Tibial nerve (tissue), 4 donors: ENCODE data around the gene RIMS3. TPM values are rescaled to one million over a fixed set of nuclear protein-coding genes. Genes with fewer than 3 reads are reported as not detected.

ENCODE experiments used
- DNase-seq, 2 donors: peaks; one replicate each; pipeline ENCODE4 v3.0.0-alpha.2; 2019; ENCODE audit warnings: low spot score in 2 of 2
- H3K27ac ChIP-seq, 4 donors: fragments of 200-600 bp; sonication (generic) in 3 of 4; one replicate each; pipeline ENCODE4 v1.5.1; 2017 to 2019; ENCODE audit warnings: mild to moderate bottlenecking in 1 of 4
- H3K27me3 ChIP-seq, 2 donors: fragments of 200-600 bp; sonication (generic) in 1 of 2; one replicate each; pipeline versions ENCODE4 v1.5.1 to v1.6.0; 2017 to 2019
- H3K36me3 ChIP-seq, 3 donors: fragments of 200-600 bp; sonication (generic); one replicate each; pipeline ENCODE4 v1.5.1; 2018 to 2019
- H3K4me1 ChIP-seq, 4 donors: fragments of 200-600 bp; sonication (generic) in 3 of 4; one replicate each; pipeline ENCODE4 v1.5.1; 2017 to 2019
- H3K4me3 ChIP-seq, 4 donors: fragments of 200-600 bp; sonication (generic) in 3 of 4; one replicate each; pipeline ENCODE4 v1.5.1; 2017 to 2019; ENCODE audit warnings: mild to moderate bottlenecking in 1 of 4, moderate library complexity in 1 of 4
- H3K9me3 ChIP-seq, 4 donors: fragments of 200-600 bp; sonication (generic) in 3 of 4; one replicate each; pipeline ENCODE4 v1.5.1; 2017 to 2019
- CTCF ChIP-seq, 5 experiments: fragments of 200-600 bp in 3 of 5; fragments of 450-650 bp in 2 of 5; sonication (generic) in 3 of 5; IDR thresholded peaks; one replicate each; pipeline ENCODE4 v1.5.1; 2016 to 2019; ENCODE audit warnings: antibody characterized with exemption in 5 of 5, mild to moderate bottlenecking in 3 of 5, moderate library complexity in 2 of 5
- EP300 ChIP-seq, 2 donors: sonication (generic); formaldehyde crosslinking; IDR thresholded peaks; one replicate each; pipeline ENCODE4 v1.6.1; 2017; ENCODE audit warnings: antibody characterized with exemption in 2 of 2, mild to moderate bottlenecking in 1 of 2
- POLR2A ChIP-seq, 2 donors: fragments of 450-650 bp; IDR thresholded peaks; one replicate each; pipeline ENCODE4 v1.6.1; 2017; ENCODE audit warnings: antibody characterized with exemption in 2 of 2, mild to moderate bottlenecking in 2 of 2, moderate library complexity in 2 of 2
- WGBS, 2 donors: methylation state at CpG; one replicate each; pipeline ENCODE4 v1.1.5; 2018; 5-methylcytosine and 5-hydroxymethylcytosine counted together
- total RNA-seq, 4 donors: library from RNA; depleted of rRNA; stranded (reverse); fragments of >200 nt; gene quantifications; one replicate each; pipeline ENCODE4 v1.1.0, GENCODE V29; 2016

The RIMS3 gene
- total RNA-seq, 4 donors from 2014 or later, result 2.1 to 6.9 (median 4.0) TPM

- Histone ChIP-seq H3K4me3 (peak overlapping the region in 1 of 4 donors; percentile 55), H3K36me3 (no peaks in the 10 kb centered on the region), H3K27ac (peak overlapping the region; percentile 11 to 83 (median 59)), H3K4me1 (peaks cover 0 to 66% (median 21%) of the 10 kb centered on the region in 4 donors), H3K9me3 (no peaks in the 10 kb centered on the region), H3K27me3 (no peaks in the 10 kb centered on the region)
- no peak for DNase-seq
- TF ChIP-seq POLR2A (IDR thresholded peaks at IDR 0.05), result no peak
- no peak for TF ChIP-seq CTCF (IDR thresholded peaks at IDR 0.05)
- TF ChIP-seq EP300 (IDR thresholded peaks at IDR 0.05), result no peak
- 9 to 11% methylated on average over 7 of the region's 7 CpGs for WGBS, 2 donors
Measured at GRCh38 chr1:40710581-40711315, 45.3 kb upstream of the RIMS3 start.

- DNase-seq, result no peak
- Histone ChIP-seq H3K4me1 (peaks cover 0 to 75% (median 21%) of the 10 kb centered on the region in 4 donors), H3K36me3 (no peaks in the 10 kb centered on the region), H3K9me3 (no peaks in the 10 kb centered on the region), H3K27ac (peak overlapping the region in 3 of 4 donors; percentile 41 to 83 (median 68)), H3K4me3 (peak overlapping the region; percentile 15 to 55 (median 29)), H3K27me3 (no peaks in the 10 kb centered on the region)
- TF ChIP-seq CTCF (IDR thresholded peaks at IDR 0.05), result no peak
- WGBS, 2 donors, result 7 to 13% methylated on average over 3 of the region's 3 CpGs
Measured at GRCh38 chr1:40709802-40710278, 44.4 kb upstream of the RIMS3 start.

DNA sequence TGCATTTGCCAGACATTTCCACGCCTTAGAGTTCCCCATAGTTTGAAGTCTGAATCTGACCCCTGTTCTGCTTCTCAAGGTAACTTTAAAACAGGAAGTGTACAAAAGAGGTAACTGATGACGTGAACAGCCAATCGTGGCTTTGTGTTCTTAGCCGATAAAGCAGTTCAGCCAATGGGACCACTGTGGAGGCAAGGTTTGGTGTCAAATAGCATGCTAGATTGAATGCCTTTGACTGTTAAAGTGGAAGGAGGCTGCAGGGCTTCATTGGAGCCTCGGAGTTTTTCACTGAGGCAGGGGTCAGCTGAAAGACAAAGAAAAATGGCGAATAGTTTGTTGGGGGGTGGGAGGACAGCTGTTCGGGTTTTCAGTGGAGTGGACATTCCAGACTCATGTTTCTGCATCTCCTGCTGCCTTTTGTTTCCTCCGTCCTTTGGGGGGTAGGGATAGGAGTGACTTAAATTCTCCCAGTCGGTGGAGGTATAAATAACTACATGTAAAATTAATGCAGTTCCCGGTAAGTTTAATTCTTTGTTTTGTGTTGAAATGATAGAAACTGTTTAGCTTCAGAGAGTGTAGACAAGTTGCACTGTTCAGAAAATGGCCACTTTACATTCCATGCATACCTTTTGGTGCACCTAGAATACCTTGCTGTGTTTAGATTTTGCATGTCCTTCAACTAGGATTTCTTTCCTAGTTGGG, 43.8 kb upstream of the RIMS3 start:
- TF ChIP-seq CTCF (IDR thresholded peaks at IDR 0.05) (no peak), EP300 (IDR thresholded peaks at IDR 0.05) (peak in 1 of 2 donors; percentile 63), POLR2A (IDR thresholded peaks at IDR 0.05) (peak in 1 of 2 donors; percentile 59)
- WGBS, 2 donors, result 1% methylated on average over 10 of the region's 10 CpGs
- Histone ChIP-seq H3K27me3 (no peaks in the 10 kb centered on the region), H3K9me3 (no peaks in the 10 kb centered on the region), H3K27ac (peak overlapping the region in 3 of 4 donors; percentile 41 to 83 (median 68)), H3K36me3 (no peaks in the 10 kb centered on the region), H3K4me1 (peaks cover 0 to 72% (median 21%) of the 10 kb centered on the region in 4 donors), H3K4me3 (peak overlapping the region; percentile 15 to 55 (median 29))
- peak; percentile 41 to 81 for DNase-seq

GRCh38 chr1:40708750-40709099, 43.2 kb upstream of the RIMS3 start:
- Histone ChIP-seq H3K27me3 (no peaks in the 10 kb centered on the region), H3K36me3 (no peaks in the 10 kb centered on the region), H3K9me3 (no peaks in the 10 kb centered on the region), H3K4me1 (peaks cover 0 to 69% (median 19%) of the 10 kb centered on the region in 4 donors), H3K4me3 (peak overlapping the region; percentile 15 to 55 (median 29)), H3K27ac (peak overlapping the region in 3 of 4 donors; percentile 41 to 83 (median 68))
- WGBS, 2 donors, result 4 to 5% methylated on average over 3 of the region's 3 CpGs
- no peak for DNase-seq
- TF ChIP-seq EP300 (IDR thresholded peaks at IDR 0.05) (no peak), CTCF (IDR thresholded peaks at IDR 0.05) (no peak), POLR2A (IDR thresholded peaks at IDR 0.05) (no peak)

GRCh38 chr1:40706626-40707025, 41.1 kb upstream of the RIMS3 start:
- DNase-seq, result no peak
- no peaks in the 10 kb centered on the region for H3K36me3 ChIP-seq
- 92 to 97% methylated on average over 4 of the region's 4 CpGs for WGBS, 2 donors
- no peak overlapping the region for H3K27ac ChIP-seq
- no peak for TF ChIP-seq POLR2A (IDR thresholded peaks at IDR 0.05)
- TF ChIP-seq CTCF (IDR thresholded peaks at IDR 0.05), result no peak
- H3K27me3 ChIP-seq, result no peaks in the 10 kb centered on the region
- H3K9me3 ChIP-seq, result no peaks in the 10 kb centered on the region
- H3K4me3 ChIP-seq, result no peak overlapping the region
- peaks cover 0 to 53% (median 11%) of the 10 kb centered on the region in 4 donors for H3K4me1 ChIP-seq
